ENCODE data around the gene ADSS1.

- TF ChIP-seq CTCF (IDR thresholded peaks at IDR 0.05) (no peak), POLR2AphosphoS5 (IDR thresholded peaks at IDR 0.05) (no peak)
These were observed 69.1 kb downstream of the ADSS1 start for GRCh38 chr14:104792945-104793702.
